ENCODE measurements around the gene COPS8. TPM values are rescaled to one million over a fixed set of nuclear protein-coding genes. Genes with fewer than 3 reads are reported as not detected.

Gene COPS8
- total RNA-seq, 1 experiment from 2014 or later = 51.0 TPM

DNA sequence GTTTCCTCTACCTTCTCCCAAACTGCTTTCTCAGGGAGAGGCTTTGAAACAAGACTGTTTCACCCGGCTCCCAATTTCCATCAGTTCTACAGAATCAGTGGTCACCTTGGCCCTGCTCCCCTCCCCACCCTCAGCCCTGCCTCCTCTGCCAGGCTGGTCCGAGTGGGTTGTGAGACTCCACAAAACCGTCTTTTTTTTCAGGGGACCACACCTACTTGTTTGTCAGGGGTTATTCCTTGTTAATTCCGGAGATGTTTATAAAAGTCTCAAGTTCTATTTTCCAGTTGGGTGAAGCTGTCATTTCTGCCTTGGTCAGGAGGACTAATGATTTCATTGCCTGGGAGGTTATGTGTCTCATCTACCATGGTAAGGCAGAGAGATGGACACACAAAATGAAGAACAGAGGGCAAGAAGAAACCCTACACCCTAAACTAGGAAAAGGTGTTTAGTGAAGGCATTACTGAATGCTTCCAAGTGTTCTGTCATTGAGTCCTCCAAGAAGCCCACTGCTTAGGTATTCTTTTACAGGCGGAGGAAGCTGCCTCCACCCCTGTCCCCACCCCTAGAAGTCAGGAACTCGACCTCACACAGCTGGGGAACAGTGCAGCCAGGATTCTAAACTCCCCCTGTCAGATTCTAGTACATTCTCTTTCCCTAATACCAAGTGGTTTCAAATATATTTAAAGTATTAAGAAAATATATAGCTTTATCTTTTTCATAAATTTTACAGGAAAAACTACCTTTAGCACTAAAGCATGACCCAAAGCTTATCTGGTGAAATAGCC, 46.3 kb downstream of the COPS8 start (continued):
- TF ChIP-seq, protein P1, sequence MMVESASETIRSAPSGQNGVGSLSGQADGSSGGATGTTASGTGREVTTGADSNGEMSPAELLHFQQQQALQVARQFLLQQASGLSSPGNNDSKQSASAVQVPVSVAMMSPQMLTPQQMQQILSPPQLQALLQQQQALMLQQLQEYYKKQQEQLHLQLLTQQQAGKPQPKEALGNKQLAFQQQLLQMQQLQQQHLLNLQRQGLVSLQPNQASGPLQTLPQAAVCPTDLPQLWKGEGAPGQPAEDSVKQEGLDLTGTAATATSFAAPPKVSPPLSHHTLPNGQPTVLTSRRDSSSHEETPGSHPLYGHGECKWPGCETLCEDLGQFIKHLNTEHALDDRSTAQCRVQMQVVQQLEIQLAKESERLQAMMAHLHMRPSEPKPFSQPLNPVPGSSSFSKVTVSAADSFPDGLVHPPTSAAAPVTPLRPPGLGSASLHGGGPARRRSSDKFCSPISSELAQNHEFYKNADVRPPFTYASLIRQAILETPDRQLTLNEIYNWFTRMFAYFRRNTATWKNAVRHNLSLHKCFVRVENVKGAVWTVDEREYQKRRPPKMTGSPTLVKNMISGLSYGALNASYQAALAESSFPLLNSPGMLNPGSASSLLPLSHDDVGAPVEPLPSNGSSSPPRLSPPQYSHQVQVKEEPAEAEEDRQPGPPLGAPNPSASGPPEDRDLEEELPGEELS (CRISPR knock-in tag; IDR thresholded peaks at IDR 0.05) = no peak
- TF ChIP-seq, protein P2, sequence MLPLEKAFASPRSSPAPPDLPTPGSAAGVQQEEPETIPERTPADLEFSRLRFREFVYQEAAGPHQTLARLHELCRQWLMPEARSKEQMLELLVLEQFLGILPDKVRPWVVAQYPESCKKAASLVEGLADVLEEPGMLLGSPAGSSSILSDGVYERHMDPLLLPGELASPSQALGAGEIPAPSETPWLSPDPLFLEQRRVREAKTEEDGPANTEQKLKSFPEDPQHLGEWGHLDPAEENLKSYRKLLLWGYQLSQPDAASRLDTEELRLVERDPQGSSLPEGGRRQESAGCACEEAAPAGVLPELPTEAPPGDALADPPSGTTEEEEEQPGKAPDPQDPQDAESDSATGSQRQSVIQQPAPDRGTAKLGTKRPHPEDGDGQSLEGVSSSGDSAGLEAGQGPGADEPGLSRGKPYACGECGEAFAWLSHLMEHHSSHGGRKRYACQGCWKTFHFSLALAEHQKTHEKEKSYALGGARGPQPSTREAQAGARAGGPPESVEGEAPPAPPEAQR (CRISPR knock-in tag; IDR thresholded peaks at IDR 0.05) = no peak
- TF ChIP-seq, protein P3, sequence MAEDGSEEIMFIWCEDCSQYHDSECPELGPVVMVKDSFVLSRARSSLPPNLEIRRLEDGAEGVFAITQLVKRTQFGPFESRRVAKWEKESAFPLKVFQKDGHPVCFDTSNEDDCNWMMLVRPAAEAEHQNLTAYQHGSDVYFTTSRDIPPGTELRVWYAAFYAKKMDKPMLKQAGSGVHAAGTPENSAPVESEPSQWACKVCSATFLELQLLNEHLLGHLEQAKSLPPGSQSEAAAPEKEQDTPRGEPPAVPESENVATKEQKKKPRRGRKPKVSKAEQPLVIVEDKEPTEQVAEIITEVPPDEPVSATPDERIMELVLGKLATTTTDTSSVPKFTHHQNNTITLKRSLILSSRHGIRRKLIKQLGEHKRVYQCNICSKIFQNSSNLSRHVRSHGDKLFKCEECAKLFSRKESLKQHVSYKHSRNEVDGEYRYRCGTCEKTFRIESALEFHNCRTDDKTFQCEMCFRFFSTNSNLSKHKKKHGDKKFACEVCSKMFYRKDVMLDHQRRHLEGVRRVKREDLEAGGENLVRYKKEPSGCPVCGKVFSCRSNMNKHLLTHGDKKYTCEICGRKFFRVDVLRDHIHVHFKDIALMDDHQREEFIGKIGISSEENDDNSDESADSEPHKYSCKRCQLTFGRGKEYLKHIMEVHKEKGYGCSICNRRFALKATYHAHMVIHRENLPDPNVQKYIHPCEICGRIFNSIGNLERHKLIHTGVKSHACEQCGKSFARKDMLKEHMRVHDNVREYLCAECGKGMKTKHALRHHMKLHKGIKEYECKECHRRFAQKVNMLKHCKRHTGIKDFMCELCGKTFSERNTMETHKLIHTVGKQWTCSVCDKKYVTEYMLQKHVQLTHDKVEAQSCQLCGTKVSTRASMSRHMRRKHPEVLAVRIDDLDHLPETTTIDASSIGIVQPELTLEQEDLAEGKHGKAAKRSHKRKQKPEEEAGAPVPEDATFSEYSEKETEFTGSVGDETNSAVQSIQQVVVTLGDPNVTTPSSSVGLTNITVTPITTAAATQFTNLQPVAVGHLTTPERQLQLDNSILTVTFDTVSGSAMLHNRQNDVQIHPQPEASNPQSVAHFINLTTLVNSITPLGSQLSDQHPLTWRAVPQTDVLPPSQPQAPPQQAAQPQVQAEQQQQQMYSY (CRISPR knock-in tag; IDR thresholded peaks at IDR 0.05) = no peak
- TF ChIP-seq, protein P4, sequence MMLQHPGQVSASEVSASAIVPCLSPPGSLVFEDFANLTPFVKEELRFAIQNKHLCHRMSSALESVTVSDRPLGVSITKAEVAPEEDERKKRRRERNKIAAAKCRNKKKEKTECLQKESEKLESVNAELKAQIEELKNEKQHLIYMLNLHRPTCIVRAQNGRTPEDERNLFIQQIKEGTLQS (CRISPR knock-in tag; conservative IDR thresholded peaks at IDR 0.05) = no peak
- no peak for TF ChIP-seq FOXJ3 (CRISPR knock-in tag; IDR thresholded peaks at IDR 0.05; ENCODE audit: borderline replicate concordance)
- no peak for TF ChIP-seq CREM (CRISPR knock-in tag; IDR thresholded peaks at IDR 0.05)
- TF ChIP-seq, protein P5, sequence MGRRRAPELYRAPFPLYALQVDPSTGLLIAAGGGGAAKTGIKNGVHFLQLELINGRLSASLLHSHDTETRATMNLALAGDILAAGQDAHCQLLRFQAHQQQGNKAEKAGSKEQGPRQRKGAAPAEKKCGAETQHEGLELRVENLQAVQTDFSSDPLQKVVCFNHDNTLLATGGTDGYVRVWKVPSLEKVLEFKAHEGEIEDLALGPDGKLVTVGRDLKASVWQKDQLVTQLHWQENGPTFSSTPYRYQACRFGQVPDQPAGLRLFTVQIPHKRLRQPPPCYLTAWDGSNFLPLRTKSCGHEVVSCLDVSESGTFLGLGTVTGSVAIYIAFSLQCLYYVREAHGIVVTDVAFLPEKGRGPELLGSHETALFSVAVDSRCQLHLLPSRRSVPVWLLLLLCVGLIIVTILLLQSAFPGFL (CRISPR knock-in tag; IDR thresholded peaks at IDR 0.05; ENCODE audit: borderline replicate concordance) = no peak
- TF ChIP-seq ESRRA (CRISPR knock-in tag; IDR thresholded peaks at IDR 0.05; ENCODE audit: borderline replicate concordance) = no peak
- TF ChIP-seq KAT7 (CRISPR knock-in tag; IDR thresholded peaks at IDR 0.05; ENCODE audit: borderline replicate concordance) = no peak

DNA sequence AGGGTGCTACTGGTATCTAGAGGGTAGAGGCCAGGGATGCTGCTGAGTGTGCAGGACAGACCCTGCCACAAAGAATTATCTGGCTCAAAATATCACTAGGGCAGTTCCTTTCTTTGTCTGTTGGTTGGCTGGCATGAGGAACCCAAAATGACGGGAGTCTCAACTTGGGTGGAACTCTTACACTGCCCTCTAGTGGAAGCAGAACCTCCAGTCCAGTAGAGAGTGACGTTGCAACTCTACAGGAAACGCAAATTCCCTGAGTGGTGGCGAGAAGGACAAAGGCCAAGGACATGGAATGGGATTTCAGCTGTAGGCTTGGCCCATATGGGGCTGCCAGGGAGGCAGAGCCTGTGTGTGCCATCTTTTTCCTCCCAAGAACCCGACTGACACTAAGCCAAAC, 47.1 kb downstream of the COPS8 start:
- no peaks in the 10 kb centered on the region for H3K27me3 Mint-ChIP-seq (ENCODE audit: low read depth)
- no peaks in the 10 kb centered on the region for H3K36me3 Mint-ChIP-seq
- H3K4me1 Mint-ChIP-seq = no peaks in the 10 kb centered on the region
- DNase-seq (ENCODE audit: low spot score) = peak; percentile 39
- ChIA-PET POLR2A (no interaction called here), CTCF (interaction anchor here (0.6 to 2.2 kb wide), 17 partner anchors 9 to 439 kb away, joined by 3 to 7 read pairs (median 3); partner anchors contain the start of gene COPS8)
- TF ChIP-seq, protein P6, sequence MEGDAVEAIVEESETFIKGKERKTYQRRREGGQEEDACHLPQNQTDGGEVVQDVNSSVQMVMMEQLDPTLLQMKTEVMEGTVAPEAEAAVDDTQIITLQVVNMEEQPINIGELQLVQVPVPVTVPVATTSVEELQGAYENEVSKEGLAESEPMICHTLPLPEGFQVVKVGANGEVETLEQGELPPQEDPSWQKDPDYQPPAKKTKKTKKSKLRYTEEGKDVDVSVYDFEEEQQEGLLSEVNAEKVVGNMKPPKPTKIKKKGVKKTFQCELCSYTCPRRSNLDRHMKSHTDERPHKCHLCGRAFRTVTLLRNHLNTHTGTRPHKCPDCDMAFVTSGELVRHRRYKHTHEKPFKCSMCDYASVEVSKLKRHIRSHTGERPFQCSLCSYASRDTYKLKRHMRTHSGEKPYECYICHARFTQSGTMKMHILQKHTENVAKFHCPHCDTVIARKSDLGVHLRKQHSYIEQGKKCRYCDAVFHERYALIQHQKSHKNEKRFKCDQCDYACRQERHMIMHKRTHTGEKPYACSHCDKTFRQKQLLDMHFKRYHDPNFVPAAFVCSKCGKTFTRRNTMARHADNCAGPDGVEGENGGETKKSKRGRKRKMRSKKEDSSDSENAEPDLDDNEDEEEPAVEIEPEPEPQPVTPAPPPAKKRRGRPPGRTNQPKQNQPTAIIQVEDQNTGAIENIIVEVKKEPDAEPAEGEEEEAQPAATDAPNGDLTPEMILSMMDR (IDR thresholded peaks at IDR 0.05) = 0 out of 2 replicates have a peak, but pooled peaks have one; percentile 56
- TF ChIP-seq, protein P2 (CRISPR knock-in tag; IDR thresholded peaks at IDR 0.05) = 0 out of 2 replicates have a peak, but pooled peaks have one; percentile 36
- TF ChIP-seq EMX1 (CRISPR knock-in tag; IDR thresholded peaks at IDR 0.05) = 0 out of 2 replicates have a peak, but pooled peaks have one; percentile 38
- TF ChIP-seq PRRX2 (CRISPR knock-in tag; IDR thresholded peaks at IDR 0.05) = 0 out of 2 replicates have a peak, but pooled peaks have one; percentile 19
- TF ChIP-seq TCF7 (CRISPR knock-in tag; IDR thresholded peaks at IDR 0.05; ENCODE audit: low read depth) = no peak
- no peak overlapping the region for H3K27ac Mint-ChIP-seq
- no peak overlapping the region for H3K4me3 Mint-ChIP-seq
- ATAC-seq = peak; percentile 83
- 0 out of 2 replicates have a peak, but pooled peaks cover 3% of the 10 kb centered on the region for H3K9me3 Mint-ChIP-seq

Measured in WTC11 (cell line).